GM19438 (cell line): ENCODE measurements around the gene GALNTL6.
"Not testable (repeated sequence)": the region's sequence is repeated elsewhere in the genome, so short reads cannot be mapped to it uniquely, and the experiment has no call there.

Experiments used
- ATAC-seq: cut with Tn5 transposase; IDR thresholded peaks from one replicate; pipeline ENCODE4 v1.9.1; 2021; ENCODE audit warnings: low read depth; ENCODE audit not compliant: unreplicated experiment

The GALNTL6 gene

GRCh38 chr4:172356016-172356415 is 542.8 kb downstream of the GALNTL6 start:
- no peak for ATAC-seq

- ATAC-seq = no peak
Observed at GRCh38 chr4:172357006-172357540, 543.9 kb downstream of the GALNTL6 start.

- no peak for ATAC-seq
Observed at GRCh38 chr4:172362569-172362968, 549.4 kb downstream of the GALNTL6 start.

- ATAC-seq = no peak
Observed at GRCh38 chr4:172369471-172369959, 556.3 kb downstream of the GALNTL6 start.

DNA sequence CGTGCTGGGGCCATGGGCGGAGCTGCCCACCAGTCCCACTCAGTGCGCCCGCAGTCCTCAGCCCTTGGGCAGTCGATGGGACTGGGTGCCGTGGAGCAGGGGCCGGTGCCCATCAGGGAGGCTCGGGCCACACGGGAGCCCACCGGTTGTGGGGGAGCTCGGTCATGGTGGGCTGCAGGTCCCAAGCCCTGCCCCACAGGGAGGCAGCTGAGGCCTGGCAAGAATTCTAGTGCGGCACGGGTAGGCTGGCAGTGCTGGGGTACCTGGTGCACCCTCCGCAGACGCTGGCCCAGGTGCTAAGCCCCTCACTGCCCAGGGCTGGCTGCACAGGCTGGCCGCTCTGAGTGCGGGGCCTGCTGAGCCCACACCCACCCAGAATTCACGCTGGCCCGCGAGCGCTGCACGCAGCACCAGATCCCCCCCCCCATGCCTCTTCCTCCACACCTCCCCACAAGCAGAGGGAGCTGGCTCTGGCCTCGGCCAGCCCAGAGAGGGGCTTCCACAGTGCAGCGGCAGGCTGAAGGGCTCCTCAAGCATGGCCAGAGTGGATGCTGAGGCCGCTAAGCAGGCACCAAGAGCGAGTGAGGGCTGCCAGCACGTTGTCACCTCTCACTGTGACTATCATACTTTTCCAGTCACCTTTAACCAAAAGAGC is 564.4 kb downstream of the GALNTL6 start:
- no peak for ATAC-seq

- ATAC-seq = no peak
Observed at GRCh38 chr4:172379834-172380233, 566.6 kb downstream of the GALNTL6 start.

- ATAC-seq = no peak
Observed at GRCh38 chr4:172390331-172390730, 577.1 kb downstream of the GALNTL6 start.

DNA sequence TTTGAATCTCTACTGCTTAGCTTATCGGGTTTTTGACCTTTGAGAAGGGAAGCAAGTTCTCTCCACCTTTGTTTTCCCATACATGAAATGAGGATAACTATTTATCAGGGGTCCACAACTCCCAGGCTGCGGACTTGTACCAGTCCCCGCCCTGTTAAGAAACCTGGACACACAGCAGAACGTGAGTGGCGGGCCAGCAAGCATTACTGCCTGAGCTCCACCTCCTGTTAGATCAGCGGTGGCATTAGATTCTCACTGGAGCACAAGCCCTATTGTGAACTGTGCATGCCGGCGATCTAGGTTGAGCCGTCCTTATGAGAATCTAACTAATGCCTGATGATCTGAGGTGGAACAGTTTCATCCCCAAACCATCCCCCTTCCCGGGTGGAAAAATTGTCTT is 579.5 kb downstream of the GALNTL6 start:
- no peak for ATAC-seq

DNA sequence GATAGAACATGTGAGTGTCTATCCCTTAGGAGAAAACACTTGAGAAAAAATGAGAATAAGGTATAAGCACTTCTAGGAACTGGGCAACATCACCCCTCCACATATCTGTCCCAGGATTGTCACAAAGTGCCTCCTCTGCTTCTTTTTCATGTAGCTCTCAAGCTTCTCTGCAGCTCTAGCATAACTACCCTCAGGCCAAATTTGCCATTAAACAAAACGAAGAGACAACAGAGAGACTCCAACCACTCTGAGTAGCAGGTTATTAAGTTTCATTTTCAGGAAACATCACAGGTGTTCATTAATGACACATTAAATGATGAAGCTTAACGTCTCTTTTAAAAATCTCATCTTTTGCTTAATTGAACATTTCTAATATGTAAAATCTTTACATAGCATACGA is 580.0 kb downstream of the GALNTL6 start:
- ATAC-seq = no peak

GRCh38 chr4:172404676-172405075 is 591.5 kb downstream of the GALNTL6 start:
- ATAC-seq = no peak

GRCh38 chr4:172410363-172410762 is 597.2 kb downstream of the GALNTL6 start:
- no peak for ATAC-seq

GRCh38 chr4:172411149-172411548 is 597.9 kb downstream of the GALNTL6 start:
- ATAC-seq = no peak

DNA sequence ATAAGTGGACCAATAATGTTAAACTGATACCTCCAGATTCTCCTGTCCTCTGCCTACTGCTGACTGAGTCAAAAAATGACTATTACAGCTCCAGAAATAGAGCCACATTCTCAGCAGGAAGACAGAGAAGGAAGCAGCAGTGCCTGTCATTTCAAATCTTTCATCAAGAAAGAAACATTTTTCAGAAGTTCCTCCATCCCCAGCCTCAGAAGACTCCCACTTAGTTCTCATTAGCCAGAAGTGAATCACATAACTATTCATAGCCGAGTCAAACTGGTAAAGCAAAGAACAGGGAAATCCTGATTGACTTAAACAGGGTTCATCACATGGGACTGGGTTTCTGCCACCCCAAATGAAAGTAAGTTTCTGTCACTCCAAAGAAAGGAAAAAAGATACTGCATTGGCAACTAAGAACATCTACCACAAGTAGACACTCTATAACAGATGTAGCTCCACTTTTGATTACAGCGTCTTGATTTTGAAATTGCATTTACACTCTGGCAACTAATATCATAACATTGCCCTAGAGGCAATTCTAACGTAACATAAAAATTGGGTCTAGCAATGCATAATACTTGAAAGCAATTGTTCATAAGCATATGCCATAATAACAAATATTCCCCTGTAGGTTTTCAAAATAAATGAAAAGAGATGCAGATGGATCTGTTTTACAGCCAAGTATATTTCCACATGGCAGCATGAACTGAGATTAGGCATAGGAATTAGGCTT is 599.8 kb downstream of the GALNTL6 start:
- ATAC-seq = no peak

GRCh38 chr4:172428979-172429378 is 615.8 kb downstream of the GALNTL6 start:
- not testable (repeated sequence) for ATAC-seq

GRCh38 chr4:172480471-172480870 is 667.3 kb downstream of the GALNTL6 start:
- ATAC-seq = no peak

DNA sequence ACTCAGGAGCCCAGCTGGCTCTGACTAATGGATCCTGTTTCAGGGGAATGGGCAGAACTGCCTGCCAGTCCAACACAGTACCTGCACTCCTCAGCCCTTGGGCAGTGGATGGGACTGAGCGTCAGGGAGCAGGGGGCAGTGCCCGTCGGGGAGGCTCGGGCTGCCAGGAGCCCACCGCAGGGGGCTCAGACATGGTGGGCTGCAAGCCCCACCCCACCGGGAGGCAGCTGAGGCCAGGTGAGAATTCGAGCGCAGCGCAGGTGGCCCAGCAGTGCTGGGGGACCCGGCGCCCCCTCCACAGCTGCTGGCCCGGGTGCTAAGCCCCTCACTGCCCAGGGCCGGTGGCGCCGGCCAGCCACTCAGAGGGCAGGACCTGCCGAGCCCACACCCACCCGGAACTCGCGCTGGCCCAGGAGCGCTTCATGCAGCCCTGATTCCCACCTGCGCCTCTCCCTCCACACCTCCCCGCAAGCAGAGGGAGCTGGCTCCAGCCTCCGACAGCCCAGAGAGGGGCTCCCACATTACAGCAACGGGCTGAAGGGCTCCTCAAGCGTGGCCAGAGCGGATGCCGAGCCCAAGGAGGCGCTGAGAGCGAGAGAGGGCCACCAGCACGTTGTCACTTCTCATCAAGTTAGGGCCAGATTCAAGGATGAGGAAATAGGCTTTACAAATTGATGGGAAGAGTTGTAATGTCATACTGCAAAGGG is 668.8 kb downstream of the GALNTL6 start:
- ATAC-seq = no peak

DNA sequence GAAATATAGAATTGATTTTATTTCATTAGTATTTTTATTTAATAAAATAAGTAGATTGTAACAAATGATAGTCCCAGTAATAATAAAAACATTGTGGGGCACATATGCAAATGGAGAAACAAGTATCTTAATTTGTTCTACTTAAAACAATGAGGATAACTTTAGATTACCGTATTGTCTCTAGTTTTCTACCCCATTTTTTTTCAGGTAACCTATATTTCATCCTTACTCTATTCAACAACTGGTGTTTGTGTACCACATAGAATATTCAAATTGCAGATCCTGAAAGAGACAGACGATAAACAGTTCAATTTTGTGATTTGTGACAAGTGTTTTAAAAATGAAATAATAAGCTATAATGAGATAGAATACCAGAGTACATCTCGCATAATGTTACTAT is 671.8 kb downstream of the GALNTL6 start:
- no peak for ATAC-seq

DNA sequence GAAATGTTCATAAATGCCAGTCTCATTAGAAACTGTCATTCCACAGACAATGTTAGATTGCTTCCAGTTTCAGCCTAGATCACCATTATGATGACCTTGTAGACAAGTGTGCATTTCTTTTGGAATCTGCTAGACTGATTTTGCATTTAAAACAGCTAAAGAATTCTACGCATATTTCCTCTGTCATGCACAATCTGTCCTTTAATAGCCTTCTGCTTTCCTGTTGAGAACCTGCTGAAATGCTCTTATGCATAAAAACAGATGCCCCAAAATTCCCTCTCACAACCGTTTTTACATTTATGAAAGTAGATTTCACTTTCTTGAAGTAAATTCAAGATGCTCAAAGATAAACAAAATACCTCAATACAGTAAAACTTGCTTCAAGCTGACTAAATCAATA is 673.3 kb downstream of the GALNTL6 start:
- no peak for ATAC-seq

GRCh38 chr4:172489861-172490260 is 676.7 kb downstream of the GALNTL6 start:
- no peak for ATAC-seq

DNA sequence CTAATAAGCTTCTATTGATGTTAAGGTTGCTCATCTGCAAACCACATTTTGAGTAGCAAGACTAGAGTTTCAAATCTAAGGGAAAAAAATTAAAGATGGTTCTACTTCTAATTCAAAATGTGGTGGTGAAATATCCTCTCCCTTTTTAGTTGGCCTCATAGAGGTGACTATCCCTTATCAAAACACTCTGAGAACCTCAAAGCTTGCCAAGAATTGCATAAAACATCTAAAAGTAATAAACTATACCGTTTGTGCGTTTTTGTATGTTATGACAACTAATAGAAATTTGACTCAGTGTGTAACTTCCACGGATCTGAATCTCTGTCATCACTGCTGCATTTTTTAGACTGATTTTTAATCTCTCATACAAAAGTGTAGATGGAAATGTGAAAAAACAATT is 682.6 kb downstream of the GALNTL6 start:
- ATAC-seq = no peak

DNA sequence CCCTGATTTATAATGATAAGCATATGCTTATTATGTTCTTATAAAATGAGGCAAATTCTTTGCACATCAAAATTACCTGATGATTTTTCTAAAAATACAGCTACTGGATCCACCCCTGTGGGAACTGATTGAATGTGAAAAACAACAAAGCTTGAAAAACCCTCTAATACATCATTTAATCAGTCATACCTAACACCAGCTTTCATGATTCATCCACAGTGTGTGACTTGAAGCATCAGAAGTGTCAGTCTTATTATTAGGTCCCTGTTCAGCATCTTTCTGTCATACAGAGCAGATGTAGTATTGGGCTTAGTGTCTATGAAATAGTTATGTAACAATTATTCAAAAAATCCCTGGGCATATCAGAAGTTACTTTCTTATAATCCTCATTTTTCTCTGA is 684.1 kb downstream of the GALNTL6 start:
- ATAC-seq = no peak
